Measurements from ENCODE around the gene CNMD.

CNMD gene

GRCh38 chr13:52750713-52751112 is 11.1 kb upstream of the CNMD start:
- TF ChIP-seq TAF1 (IDR thresholded peaks at IDR 0.05; ENCODE audit: low read depth) (no peak), CEBPB (IDR thresholded peaks at IDR 0.05) (no peak)

GRCh38 chr13:52749419-52749818 is 9.8 kb upstream of the CNMD start:
- TF ChIP-seq REST (IDR thresholded peaks at IDR 0.05; ENCODE audit: low read depth) (no peak), NFIC (IDR thresholded peaks at IDR 0.05) (no peak), TEAD4 (IDR thresholded peaks at IDR 0.05) (no peak), TAF1 (IDR thresholded peaks at IDR 0.05; ENCODE audit: low read depth) (no peak), FOXM1 (IDR thresholded peaks at IDR 0.05; ENCODE audit: borderline replicate concordance, low read depth) (no peak), MAX (IDR thresholded peaks at IDR 0.05) (no peak), CEBPB (IDR thresholded peaks at IDR 0.05) (no peak)

GRCh38 chr13:52746141-52746540 is 6.5 kb upstream of the CNMD start:
- TF ChIP-seq CREB1 (IDR thresholded peaks at IDR 0.05; ENCODE audit: low read depth) (no peak), ZBTB7A (IDR thresholded peaks at IDR 0.05; ENCODE audit: low read depth) (no peak), YY1 (IDR thresholded peaks at IDR 0.05; ENCODE audit: low read depth) (no peak), USF1 (IDR thresholded peaks at IDR 0.05) (no peak), TAF1 (IDR thresholded peaks at IDR 0.05; ENCODE audit: low read depth) (no peak), FOXM1 (IDR thresholded peaks at IDR 0.05; ENCODE audit: borderline replicate concordance, low read depth) (no peak), MAX (IDR thresholded peaks at IDR 0.05) (no peak), NFIC (IDR thresholded peaks at IDR 0.05) (no peak)

- TF ChIP-seq CEBPB (IDR thresholded peaks at IDR 0.05) (no peak), EGR1 (IDR thresholded peaks at IDR 0.05) (no peak), YY1 (IDR thresholded peaks at IDR 0.05; ENCODE audit: low read depth) (no peak), ZBTB7A (IDR thresholded peaks at IDR 0.05; ENCODE audit: low read depth) (no peak)
Observed at GRCh38 chr13:52744842-52745375, 5.3 kb upstream of the CNMD start.

GRCh38 chr13:52743988-52744387 is 4.4 kb upstream of the CNMD start:
- TF ChIP-seq TAF1 (IDR thresholded peaks at IDR 0.05; ENCODE audit: low read depth) (no peak), USF1 (IDR thresholded peaks at IDR 0.05) (no peak), REST (IDR thresholded peaks at IDR 0.05; ENCODE audit: low read depth) (no peak), RAD21 (IDR thresholded peaks at IDR 0.05; ENCODE audit: low read depth) (peak; percentile 19; the same call in 1 of the 2 replicates), NFIC (IDR thresholded peaks at IDR 0.05) (no peak)

GRCh38 chr13:52743569-52743968 is 3.9 kb upstream of the CNMD start:
- no peak for TF ChIP-seq FOXM1 (IDR thresholded peaks at IDR 0.05; ENCODE audit: borderline replicate concordance, low read depth)
- TF ChIP-seq NFIC (IDR thresholded peaks at IDR 0.05): no peak
- TF ChIP-seq MAX (IDR thresholded peaks at IDR 0.05): no peak
- no peak for TF ChIP-seq ZBTB7A (IDR thresholded peaks at IDR 0.05; ENCODE audit: low read depth)
- no peak for TF ChIP-seq EP300 (IDR thresholded peaks at IDR 0.05; ENCODE audit: borderline replicate concordance)
- no peak for TF ChIP-seq TAF1 (IDR thresholded peaks at IDR 0.05; ENCODE audit: low read depth)
- no peak for TF ChIP-seq USF1 (IDR thresholded peaks at IDR 0.05)
- TF ChIP-seq CEBPB (IDR thresholded peaks at IDR 0.05): no peak
- TF ChIP-seq YY1 (IDR thresholded peaks at IDR 0.05; ENCODE audit: low read depth): no peak
- TF ChIP-seq RAD21 (IDR thresholded peaks at IDR 0.05; ENCODE audit: low read depth): no peak

Measured in Ishikawa (cell line).